Ramos (cell line): Measurements from ENCODE around the gene PCSK4.
"Not testable (repeated sequence)": the region's sequence is repeated elsewhere in the genome, so short reads cannot be mapped to it uniquely, and the experiment has no call there.

ENCODE experiments used
- in situ Hi-C: fragments of 300-500 bp; cut with MboI; formaldehyde crosslinking; loops from one replicate; pipeline ENCODE4 v1.14.3; 2022; ENCODE audit warnings: low sequenced_read_pairs; ENCODE audit not compliant: unreplicated experiment

Gene PCSK4

DNA sequence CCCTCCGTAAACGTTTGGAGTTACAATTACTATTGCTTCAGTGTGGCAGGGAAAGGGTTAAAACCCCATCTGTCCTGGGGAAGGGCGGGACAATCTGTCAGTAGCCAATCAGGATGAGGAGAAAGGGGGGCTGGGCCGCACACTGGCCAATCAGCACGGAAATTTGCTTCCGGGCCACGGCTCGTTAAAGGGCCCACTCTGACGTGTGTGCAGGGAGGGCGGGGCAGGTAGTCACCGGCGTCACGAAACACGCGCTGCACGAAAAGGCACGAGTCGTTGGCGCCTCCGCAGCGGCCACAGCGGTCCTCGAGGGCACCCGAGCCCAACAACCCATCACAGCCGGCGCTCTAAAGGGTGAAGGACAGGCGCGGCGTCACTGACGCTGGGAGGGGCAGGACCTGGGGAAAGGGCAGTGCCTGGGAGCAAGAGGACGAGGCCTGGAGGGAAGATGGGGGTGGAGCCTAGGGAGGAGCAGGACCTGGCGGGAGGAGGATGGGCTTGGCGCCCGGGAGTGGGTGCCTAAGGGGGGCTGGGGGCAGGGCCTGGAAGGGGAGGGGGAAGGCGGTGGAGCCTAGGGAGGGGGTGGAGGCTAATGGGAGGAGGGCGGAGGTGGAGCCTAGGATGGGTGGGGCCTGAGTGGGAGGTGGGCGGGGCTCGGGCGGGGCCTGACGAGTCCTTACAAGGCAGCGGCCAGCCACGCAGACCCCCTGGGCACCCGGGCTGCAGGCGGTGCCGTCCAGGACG lies 17.8 kb upstream of the PCSK4 start:
- in situ Hi-C loops = no loop called here

DNA sequence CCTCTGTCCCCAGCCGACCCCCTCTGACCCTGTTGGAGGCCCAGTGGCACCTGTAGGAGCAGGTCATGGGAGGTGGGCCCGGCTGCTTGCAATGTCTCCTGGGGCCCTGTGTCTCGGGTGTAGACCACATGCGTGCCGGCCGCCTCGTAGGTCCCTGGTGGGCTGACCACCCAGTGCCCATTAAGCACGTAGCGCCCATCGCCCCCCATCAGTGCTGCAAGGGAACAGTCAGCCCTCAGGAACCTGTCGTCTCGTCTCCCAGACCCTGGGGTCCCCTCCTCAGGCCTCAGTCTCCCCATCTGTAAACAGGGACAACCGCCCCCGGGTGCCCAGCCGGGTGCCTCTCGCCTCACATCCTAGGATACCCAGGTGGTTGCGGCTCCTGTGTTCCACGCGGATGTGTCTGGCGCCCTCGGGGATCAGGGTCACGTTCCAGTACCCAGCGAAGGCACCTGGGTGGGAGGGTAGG lies 17.1 kb upstream of the PCSK4 start:
- in situ Hi-C loops = no loop called here

DNA sequence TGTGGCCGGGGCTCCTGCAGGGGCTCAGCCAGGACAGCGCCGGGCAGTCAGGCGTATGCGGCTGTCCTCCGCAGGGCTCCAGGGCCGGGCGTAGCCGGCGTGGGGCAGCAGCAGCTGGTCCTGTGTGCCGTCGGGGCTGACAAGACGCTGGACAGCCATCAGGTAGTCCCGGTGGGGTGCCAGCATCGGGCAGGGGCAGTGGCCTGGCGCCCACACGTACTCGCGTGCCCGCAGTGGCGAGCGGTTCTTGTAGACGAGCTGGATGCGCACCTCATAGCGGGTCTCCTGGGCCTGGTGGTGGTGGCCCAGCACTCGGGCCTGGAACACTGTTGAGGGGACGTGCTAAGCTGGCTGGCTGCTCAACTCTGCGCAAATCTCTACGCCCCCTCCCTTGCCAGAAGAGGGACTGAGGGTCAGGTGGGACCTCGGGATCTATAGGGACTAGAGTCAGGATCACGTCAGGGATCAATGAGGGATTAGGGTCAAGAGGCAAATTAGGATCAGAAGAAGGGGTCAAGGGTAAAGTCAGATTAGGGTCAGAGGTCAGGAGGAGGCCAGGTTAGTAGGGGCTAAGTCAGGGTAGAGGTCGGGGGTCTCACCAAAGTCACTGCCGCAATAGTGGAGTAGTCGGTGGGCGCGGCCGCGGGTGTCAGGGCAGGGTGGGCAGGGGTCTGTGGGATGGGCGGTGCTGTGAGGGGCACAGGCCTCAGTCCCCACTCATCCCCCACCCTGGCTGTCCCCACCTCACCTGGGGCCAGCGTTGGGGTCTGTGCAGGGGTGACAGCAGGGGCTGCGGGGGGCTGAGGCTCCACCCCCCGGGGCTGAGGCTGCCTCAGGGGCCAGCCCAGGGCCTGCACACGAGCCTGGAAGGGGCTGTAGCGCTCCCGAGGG lies 16.1 kb upstream of the PCSK4 start:
- in situ Hi-C loops = no loop called here

DNA sequence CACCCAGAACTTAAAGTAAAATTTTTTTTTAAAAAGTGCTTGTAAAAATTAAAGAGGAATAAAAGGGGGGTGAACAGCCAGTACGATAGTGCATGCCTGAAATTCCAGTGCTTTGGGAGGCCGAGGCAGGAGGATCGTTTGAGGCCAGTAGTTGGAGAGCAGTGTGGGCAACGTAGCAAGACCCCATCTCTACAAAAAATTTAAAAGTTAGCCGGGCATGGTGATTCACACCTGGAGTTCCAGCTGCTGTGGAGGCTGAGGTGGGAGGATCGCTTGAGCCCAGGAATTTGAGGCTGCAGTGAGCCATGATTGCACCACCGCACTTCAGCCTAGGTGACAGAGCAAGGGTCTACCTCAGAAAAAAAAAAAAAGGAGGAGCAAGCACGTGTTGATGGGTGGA lies 14.9 kb upstream of the PCSK4 start:
- in situ Hi-C loops = no loop called here

DNA sequence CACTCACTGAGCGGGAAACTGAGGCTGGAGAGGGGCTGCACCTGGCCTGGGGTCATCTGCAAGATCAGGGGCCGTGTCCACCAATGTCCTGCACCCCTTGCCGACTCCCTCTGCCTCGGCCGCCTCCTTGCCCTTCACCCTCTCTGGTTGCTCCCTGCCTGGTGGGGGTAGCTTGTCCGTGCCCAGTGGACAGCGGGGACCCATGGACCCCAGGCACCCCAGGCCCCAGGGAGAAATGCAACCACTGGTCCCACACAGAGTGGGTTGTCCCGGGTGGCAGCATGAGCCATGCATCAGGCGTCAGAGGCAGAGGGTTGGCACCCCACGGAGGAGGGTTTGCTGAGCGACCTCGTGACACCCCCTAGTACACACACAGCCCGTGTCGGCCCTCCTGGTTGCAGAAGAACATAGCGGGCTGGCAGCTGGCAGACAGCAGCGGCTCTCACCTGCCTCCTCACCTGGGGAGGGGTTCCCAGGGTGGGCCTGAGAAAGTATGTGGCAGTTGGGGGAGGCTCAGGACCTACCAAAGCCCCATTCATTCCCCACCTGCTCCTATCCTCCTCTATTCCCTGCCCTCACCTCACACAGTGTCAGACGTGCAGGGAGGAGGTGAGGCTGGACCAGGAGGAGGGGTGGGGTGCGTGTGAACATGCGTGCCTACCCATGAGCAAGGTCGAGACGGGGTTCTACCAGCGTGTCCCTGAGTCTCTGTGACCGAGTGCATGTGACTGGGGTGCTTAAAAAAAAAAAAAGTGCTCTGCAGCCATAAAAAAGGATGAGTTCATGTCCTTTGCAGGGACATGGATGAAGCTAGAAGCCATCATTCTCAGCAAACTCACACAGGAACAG lies 14.0 kb upstream of the PCSK4 start:
- in situ Hi-C loops = no loop called here

DNA sequence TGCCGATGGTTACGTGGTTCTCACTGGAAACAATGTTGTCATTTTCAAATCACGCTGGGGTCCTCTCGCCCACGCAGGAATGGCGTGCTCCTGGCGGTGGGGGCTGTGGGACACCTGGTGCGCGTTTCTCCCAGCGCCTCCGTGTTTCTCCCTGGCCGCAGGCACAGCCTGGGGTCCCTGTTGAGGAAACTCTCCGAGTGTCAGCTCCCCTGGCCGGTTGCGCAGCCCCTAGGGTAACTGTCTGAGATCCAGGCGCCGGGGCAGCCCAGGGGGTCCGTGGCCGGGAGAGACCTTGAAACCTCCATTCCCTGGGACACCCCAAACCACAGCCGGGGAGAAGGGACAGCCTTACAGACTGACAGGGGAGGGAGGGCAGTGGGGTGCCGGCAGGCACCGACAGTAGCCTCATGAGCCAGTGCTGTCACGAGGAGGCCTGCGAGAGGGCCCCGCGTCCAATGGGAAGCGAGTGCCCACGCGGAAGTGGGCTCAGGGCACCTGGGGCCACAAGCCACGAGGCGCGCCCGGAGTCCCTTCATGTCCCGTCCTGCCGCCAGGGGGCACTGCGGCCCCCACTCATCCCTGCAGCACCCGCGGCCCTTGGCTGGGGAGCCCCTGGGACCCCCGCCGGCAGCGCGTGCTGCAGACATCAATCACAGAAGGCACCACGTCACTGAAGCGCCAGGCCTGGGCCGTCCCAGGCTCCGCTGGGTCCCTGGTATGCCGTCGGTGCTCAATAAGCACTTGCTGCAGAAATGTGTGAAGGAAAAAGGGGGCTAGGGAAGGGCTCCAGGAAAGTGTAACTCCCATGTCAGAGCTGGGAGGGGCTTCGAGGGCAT lies 13.2 kb upstream of the PCSK4 start:
- in situ Hi-C loops = no loop called here

DNA sequence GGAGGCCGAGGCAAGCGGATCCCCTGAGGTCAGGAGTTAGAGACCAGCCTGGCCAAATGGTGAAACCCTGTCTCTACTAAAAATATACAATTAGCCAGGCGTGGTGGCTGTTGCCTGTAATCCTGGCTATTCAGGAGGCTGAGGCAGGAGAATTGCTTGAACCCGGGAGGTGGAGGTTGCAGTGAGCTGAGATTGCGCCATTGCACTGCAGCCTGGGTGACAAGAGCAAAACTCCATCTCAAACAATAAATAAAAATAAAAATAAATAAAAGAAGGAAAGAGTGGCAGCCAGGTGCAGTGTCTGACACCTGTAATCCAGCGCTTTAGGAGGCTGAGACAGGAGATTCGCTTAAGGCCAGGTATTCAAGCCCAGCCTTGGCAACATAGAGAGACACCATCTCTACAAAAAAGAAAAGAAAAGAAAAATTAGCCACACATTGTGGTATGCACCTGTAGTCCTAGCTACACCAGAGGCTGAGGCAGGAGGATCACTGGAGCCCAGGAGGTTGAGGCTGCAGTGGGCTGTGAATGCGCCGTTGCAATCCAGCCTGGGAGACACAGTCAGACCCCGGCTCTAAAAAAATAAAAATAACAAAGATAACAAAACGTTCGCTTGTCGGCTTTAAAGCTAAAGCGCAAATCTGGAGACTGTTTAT lies 12.4 kb upstream of the PCSK4 start:
- in situ Hi-C loops = no loop called here

DNA sequence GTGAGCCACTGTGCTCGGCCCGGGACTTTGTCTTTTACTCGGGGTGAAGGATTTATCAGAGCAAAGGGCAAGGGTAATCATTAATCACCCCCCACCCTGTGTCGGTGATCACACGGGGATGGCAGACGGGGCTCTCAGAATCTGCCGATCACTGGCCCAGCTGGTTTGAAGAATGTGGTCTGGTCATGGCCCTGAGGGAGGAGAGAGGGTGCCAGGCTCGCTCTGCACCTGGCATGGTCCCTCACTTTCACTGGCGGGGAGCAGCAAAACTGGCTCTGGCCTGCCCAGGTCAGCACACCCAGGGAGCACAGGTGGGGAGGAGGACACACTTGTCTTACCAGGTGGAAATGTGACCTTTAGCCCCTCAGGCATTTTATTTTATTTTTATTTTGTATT lies 11.0 kb upstream of the PCSK4 start:
- in situ Hi-C loops = no loop called here

DNA sequence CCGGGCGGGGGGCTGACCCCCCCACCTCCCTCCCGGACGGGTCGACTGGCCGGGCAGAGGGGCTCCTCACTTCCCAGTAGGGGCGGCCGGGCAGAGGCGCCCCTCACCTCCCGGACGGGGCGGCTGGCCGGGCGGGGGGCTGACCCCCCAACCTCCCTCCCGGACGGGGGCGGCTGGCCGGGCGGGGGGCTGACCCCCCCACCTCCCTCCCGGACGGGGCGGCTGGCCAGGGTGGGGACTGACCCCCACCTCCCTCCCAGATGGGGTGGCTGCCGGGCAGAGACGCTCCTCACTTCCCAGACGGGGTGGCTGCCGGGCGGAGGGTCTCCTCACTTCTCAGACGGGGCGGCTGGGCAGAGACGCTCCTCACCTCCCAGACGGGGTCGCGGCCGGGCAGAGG lies 9.1 kb upstream of the PCSK4 start:
- in situ Hi-C loops = not testable (repeated sequence)

DNA sequence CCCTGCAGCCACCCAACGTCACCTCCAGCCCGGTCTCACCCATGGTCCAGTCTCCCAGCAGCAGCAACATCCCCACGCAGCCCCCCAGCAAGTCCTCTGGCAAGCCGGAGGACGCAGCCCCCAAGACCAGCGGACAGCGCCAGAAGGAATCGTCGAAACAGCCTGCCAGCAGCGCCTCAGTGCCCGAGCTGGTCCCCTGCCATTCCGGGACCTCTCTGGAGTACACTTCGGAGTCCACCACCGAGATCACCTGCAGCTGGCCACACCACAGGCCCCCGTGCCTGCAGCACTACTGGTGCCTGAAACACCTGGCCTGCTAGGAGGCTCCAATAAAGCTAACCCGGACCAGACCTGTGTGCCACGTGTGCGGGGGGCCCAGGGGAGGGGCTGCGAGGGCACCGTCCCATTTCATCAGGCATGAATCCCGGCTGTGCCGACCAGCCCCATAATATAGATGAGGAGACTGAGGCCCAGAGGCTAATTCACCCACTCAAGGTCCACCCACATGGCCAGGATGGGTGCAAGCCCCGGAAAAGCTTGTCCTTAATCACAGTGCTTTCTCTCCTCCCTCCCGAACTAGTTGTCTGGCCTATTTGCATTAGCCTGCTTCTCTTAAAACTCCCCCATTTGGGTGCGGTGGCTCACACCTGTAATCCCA lies 7.6 kb upstream of the PCSK4 start:
- in situ Hi-C loops = no loop called here

DNA sequence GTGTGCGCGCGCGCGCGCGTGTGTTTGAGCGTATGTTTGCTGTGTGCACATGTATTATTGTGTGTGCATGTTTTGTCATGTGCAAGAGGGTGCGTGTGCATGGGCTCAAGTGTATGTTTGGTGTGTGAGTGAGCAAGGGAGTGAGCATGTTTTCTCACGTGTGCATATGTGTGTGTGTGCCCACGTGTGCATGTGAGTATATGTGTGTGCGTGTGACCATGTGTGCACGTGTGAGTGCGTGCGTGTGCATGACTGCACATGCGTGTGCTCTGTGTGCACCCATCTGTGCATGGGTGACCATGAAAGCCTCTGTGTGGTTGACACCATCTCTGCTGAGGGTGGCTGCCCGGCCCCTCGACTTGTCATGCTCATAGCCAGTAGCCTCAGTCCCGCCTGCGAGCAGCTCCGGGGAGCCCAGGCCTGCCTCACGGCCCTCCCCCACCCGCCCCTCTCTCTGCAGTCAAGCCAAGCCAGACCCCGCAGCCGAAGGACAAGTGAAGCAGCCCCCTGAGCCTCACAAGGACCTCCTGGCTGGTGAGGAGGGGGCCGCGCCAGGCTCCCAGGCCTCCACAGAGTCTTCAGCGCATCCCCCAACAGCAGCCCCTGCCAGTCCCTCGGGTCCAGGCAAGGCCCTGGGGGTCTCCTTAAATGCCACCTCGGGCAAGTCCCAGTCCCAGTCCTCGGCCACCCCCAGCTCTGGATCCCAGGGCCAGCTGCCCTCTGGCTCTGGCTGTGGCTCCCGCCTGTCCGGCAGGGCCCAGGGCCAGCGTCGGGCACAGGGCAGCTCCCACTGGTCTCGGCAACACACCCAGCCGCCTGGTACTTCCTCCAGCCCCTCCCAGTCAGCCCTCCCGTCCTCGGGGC lies 6.8 kb upstream of the PCSK4 start:
- in situ Hi-C loops = no loop called here

DNA sequence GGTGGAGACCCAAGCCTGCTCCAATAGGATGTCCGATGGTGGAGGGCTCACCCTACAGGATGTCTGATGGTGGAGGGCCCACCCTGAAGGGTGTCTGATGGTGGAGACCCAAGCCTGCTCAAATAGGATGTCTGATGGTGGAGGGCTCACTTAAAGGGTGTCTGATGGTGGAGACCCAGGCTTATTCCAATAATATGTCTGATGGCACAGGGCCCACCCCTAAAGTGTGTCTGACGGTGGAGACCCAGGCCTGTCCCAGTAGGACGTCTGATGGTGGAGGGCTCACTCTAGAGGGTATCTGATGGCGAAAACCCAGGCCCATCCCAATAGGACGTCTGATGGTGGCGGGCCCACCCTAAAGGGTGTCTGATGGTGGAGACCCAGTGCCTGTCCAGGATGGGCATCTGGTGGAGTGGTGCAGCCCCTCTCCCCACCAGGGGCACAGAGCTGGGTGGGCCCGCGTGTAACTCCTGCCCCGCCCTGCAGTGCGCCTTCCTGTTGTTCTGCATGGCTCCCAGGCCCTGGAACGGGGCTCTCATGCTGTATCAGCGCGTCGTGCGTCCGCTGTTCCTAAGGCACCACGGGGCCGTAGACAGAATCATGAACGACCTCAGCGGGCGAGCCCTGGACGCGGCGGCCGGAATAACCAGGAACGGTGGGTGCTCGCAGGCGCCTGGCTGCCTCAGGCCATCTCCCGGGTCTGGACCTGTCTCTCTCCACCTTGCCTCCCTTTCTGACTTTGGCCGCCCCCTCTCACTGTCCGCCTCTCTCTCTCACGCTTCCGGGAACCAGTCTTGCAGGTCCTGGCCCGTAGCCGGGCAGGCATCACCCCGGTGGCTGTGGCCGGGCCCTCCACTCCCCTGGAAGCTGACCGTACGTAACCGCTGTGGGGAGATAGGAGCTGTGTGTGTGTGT lies 5.9 kb upstream of the PCSK4 start:
- in situ Hi-C loops = no loop called here

DNA sequence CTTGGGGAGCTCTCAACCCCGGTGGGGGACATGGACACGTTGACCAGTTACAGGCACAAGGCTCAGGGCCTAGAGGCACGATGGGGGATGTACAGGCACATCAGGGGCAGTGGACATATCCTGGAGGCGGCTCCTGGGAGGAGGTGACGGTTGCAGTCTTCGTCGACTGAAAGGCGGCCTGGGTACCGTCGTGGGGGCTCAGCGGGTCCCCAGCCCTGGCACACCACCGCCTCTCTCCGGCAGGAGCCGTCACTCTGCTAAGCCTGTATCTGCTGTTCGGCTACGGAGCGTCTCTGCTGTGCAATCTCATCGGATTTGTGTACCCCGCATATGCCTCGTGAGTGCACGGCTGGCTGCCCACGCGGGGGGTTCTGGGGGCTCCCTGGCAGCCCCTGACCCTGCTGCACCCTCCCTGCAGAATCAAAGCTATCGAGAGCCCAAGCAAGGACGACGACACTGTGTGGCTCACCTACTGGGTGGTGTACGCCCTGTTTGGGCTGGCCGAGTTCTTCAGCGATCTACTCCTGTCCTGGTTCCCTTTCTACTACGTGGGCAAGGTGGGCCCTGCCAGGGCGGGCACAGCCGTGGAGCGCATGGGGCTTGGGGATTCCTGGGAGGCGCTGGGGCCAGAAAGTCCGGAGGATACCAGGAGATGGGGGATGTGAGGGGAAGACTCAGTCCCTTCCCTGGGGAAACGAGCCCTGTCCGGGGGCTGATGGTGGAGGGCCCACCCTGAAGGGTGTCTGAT lies 5.1 kb upstream of the PCSK4 start:
- in situ Hi-C loops = no loop called here

DNA sequence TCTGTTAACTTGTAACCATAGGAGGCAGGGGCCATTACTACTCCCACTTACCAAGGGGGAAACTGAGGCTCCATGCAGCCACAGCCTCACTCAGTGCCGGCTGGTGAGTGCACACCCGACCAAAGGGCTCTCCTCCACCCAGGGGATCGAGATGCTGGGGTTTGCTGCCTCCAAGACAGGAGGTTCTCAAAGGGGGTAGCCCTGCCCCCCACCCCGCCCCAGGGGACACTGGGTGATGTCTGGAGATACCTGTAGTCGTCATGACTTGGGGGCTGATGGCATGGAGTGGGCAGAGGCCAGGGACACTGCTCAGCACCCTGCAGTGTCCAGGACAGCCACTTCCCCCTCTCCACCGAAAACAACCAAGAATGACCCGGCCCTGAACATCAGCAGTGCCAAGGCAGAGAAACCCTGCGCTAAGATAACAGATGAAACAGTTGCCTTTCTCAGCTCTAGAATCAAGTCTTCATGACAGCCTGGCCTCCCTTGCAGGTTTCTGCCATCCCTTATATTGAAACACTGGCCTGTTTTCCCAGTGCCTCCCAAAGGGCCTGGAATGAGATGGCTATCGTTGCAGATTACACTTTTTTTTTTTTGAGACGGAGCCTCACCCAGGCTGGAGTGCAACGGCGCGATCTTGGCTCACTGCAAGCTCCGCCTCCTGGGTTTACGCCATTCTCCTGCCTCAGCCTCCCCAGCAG lies 4.1 kb upstream of the PCSK4 start:
- in situ Hi-C loops = no loop called here

DNA sequence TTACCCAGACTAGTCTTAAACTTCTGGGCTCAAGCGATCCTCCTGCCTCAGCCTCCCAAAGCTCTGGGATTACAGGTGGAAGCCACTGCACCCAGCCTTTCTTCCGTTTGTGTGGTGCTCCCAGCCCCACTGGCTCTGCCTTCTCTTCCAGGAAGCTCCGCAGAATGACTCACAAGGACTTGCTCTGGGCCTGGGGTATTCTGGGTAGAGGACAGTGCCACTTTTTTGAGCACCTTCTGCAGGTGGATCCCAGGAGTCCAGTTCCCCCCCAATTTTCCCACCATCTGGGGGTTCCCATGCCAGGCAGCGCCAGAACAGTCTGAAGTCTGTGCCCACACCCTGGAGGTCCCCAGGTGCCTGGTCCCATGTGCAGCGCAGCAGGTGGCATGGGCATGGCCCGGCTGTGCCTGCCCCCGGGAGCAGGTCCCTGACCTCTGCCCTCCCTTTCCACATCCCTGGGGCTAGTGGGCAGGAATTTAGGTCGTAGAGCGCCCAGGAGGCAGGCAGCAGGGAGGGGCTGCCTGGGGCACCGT lies 2.4 kb upstream of the PCSK4 start:
- in situ Hi-C loops = no loop called here
